ENCODE measurements around the gene CKS2. TPM values are rescaled to one million over a fixed set of nuclear protein-coding genes. Genes with fewer than 3 reads are reported as not detected.

The CKS2 gene
- total and polyA plus RNA-seq, 10 donors = 9.2 to 142 (median 20.3) TPM

GRCh38 chr9:89357331-89358197 lies 46.6 kb downstream of the CKS2 start:
- intact Hi-C loops (cut with DNase I; ENCODE audit: low total_unique reads) = no loop called here
- TF ChIP-seq POLR2AphosphoS5 (IDR thresholded peaks at IDR 0.05) = no peak
- Histone ChIP-seq H3K4me1 (peaks cover 2 to 67% (median 23%) of the 10 kb centered on the region in 6 donors), H3K27me3 (replicated peaks in 1 of 7) (no peaks in the 10 kb centered on the region), H3K36me3 (peaks cover 5 to 100% (median 94%) of the 10 kb centered on the region in 6 donors), H3K27ac (peak overlapping the region in 3 of 8 donors; percentile 45 to 79 (median 74)), H3K9me3 (no peaks in the 10 kb centered on the region), H3K4me3 (no peak overlapping the region)
- WGBS, 5 donors = 88 to 93% (median 89%) methylated on average over 6 to 8 of the region's 8 CpGs
- no peak for DNase-seq

- Histone ChIP-seq H3K36me3 (peaks cover 5 to 100% (median 91%) of the 10 kb centered on the region in 6 donors), H3K27ac (peak overlapping the region in 4 of 8 donors; percentile 45 to 82 (median 76)), H3K4me1 (peaks cover 0 to 67% (median 24%) of the 10 kb centered on the region in 6 donors), H3K27me3 (replicated peaks in 1 of 7) (no peaks in the 10 kb centered on the region), H3K4me3 (no peak overlapping the region), H3K9me3 (no peaks in the 10 kb centered on the region)
- no peak for DNase-seq
- TF ChIP-seq POLR2AphosphoS5 (IDR thresholded peaks at IDR 0.05) (peak in 1 of 3 donors; percentile 5), POLR2A (IDR thresholded peaks at IDR 0.05) (no peak)
- intact Hi-C loops (cut with DNase I; ENCODE audit: low total_unique reads) = no loop called here
- 91 to 96% (median 93%) methylated on average over 3 of the region's 3 CpGs for WGBS, 5 donors
These were observed 47.5 kb downstream of the CKS2 start for GRCh38 chr9:89358376-89358916.

- TF ChIP-seq POLR2AphosphoS5 (IDR thresholded peaks at IDR 0.05) (peak in 2 of 3 donors; percentile 35 to 52), CTCF (IDR thresholded peaks at IDR 0.05 in 8 of 11, conservative IDR thresholded peaks at IDR 0.05 in 3 of 11) (no peak)
- Histone ChIP-seq H3K4me1 (peaks cover 0 to 67% (median 24%) of the 10 kb centered on the region in 6 donors), H3K4me3 (no peak overlapping the region), H3K9me3 (no peaks in the 10 kb centered on the region), H3K36me3 (peaks cover 5 to 100% (median 87%) of the 10 kb centered on the region in 6 donors), H3K27me3 (replicated peaks in 1 of 7) (no peaks in the 10 kb centered on the region), H3K27ac (peak overlapping the region in 6 of 8 donors; percentile 19 to 82 (median 60))
- intact Hi-C loops (cut with DNase I; ENCODE audit: low total_unique reads) = no loop called here
- no peak for DNase-seq
- 51 to 73% (median 63%) methylated on average over 4 of the region's 4 CpGs for WGBS, 5 donors
These were observed 48.0 kb downstream of the CKS2 start for GRCh38 chr9:89358985-89359384.

- no peak for DNase-seq
- Histone ChIP-seq H3K27ac (peak overlapping the region in 7 of 8 donors; percentile 41 to 82 (median 67)), H3K4me1 (peaks cover 0 to 69% (median 28%) of the 10 kb centered on the region in 6 donors), H3K27me3 (replicated peaks in 1 of 7) (no peaks in the 10 kb centered on the region), H3K36me3 (peaks cover 3 to 97% (median 80%) of the 10 kb centered on the region in 6 donors), H3K9me3 (no peaks in the 10 kb centered on the region), H3K4me3 (no peak overlapping the region)
- WGBS, 5 donors = 68 to 82% (median 76%) methylated on average over 8 of the region's 8 CpGs
- intact Hi-C loops (cut with DNase I; ENCODE audit: low total_unique reads) = no loop called here
- TF ChIP-seq CTCF (IDR thresholded peaks at IDR 0.05 in 8 of 11, conservative IDR thresholded peaks at IDR 0.05 in 3 of 11) = no peak
- peak in 1 of 3 donors; percentile 21 for TF ChIP-seq POLR2AphosphoS5 (IDR thresholded peaks at IDR 0.05)
- no peak for TF ChIP-seq POLR2A (IDR thresholded peaks at IDR 0.05)
These were observed 48.8 kb downstream of the CKS2 start for GRCh38 chr9:89359751-89360261.

All from spleen (tissue), 11 donors.